AG10803 (cell line): Measurements from ENCODE around the gene DUSP7.

ENCODE experiments used
- DNase-seq: peaks from one replicate; pipeline ENCODE4 v3.0.0; 2010; ENCODE audit warnings: low read depth
- H3K4me3 ChIP-seq: 2 replicates; pipeline ENCODE4 v1.5.1; 2011; ENCODE audit warnings: mild to moderate bottlenecking, low read length, control low read depth
- TF ChIP-seq, protein P1 (sequence below): conservative IDR thresholded peaks from 2 replicates; pipeline ENCODE4 v1.5.1; 2011; ENCODE audit warnings: mild to moderate bottlenecking, low read length, control low read depth, inconsistent platforms

DUSP7 gene

DNA sequence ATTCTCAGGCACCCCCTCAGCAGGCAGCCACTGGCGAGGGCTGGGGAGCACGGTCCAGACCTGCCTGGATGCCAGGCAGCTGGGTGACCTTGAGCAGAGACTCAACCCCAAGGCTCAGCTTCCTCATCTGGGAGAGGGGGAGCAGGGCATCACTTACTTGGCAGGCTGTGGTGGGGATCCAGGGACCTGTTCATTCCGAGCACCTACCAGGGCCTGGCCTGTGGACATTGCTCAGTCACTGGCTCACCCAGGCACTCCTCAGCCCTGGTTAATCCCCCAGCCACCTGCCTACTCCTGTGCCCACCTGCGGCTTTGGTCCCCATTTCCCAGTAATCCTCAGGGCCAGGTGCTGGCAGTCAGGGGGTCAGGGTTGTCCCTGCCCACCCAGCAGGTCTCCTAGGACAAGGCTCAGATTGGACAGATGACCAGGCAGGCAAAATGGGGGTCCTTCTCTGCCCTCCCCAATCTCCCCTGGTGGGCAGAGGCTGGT lies 51.4 kb downstream of the DUSP7 start:
- no peak overlapping the region for H3K4me3 ChIP-seq
- no peak for DNase-seq
- TF ChIP-seq, protein P1, sequence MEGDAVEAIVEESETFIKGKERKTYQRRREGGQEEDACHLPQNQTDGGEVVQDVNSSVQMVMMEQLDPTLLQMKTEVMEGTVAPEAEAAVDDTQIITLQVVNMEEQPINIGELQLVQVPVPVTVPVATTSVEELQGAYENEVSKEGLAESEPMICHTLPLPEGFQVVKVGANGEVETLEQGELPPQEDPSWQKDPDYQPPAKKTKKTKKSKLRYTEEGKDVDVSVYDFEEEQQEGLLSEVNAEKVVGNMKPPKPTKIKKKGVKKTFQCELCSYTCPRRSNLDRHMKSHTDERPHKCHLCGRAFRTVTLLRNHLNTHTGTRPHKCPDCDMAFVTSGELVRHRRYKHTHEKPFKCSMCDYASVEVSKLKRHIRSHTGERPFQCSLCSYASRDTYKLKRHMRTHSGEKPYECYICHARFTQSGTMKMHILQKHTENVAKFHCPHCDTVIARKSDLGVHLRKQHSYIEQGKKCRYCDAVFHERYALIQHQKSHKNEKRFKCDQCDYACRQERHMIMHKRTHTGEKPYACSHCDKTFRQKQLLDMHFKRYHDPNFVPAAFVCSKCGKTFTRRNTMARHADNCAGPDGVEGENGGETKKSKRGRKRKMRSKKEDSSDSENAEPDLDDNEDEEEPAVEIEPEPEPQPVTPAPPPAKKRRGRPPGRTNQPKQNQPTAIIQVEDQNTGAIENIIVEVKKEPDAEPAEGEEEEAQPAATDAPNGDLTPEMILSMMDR, result no peak

DNA sequence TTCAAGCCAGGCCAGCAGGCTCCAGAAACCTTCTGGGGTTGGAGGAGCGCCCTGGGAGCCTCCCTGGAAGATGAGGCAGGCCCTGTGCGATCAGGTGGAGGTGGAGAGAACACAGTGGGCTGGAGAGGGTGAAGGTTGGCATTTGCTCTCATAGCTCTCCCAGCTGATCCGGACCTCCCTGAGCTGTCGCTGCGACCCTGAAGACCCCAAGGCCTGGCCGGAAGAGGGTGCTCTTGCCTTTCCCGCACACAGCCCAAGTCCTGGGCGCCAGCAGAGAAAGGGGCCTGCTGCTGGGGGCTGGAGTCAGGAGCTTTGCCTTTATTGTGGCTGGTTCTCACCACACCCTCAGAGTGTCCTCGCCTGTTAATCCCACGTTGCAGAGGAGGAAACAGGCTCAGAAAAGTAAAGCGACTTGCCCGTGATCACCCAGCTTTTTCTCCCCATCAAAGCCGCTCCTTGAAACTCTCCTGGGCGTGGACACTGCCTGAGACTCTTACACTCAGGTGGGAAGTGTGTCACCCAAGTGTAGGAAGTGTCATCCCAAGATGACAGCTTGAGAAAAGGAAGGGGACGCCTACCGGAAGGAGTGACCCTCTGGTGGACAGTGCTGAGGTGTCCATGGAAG lies 52.1 kb downstream of the DUSP7 start:
- TF ChIP-seq, protein P1, result peak; percentile 55
- no peak overlapping the region for H3K4me3 ChIP-seq
- peak; percentile 35 for DNase-seq

DNA sequence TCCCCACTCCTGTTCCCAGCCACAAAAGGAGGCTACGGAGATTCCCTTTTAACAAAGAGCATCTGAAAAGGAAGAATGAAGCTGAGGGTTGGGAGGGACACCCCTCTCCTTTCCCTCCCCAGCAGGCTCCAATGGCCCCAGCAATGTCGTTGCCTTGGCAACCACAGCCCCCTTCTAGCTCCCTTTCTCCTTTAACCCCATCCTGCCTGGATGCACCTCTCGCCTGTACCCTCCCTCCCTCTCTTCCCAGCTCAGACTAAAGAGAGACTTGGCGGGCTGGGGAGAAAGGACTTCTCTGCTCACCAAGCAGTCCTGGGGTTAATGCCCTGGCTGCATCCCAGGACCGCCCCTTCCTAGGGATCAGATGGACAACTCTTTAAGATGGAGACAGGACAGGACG lies 53.6 kb downstream of the DUSP7 start:
- TF ChIP-seq, protein P1, result no peak
- no peak for DNase-seq
- H3K4me3 ChIP-seq, result no peak overlapping the region

DNA sequence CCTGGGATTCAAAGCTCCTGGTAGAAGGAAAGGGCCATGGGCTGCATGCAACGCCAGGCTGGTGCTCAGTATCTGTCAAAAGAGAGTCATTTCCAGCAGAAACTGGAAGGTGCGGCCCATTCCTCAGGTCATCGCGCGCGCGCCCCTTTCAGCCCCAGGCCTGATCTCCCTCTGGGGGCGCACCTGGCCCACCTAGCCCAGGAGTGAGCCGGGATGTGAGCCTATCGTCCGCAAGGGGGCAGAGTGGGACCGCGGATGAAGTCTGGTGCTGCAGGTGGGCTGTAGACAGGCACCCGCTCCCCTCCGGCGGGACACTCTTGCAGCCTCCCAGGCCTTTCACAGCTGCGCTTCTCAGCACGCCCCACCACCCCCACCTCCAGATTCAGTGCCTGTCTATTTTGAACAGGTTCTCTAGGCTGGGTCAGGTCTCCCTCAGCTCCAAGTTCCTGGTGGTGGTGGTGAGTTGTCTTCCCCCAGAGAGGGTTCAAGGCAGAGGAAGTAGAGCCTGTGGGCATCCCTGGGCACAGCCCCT lies 54.9 kb downstream of the DUSP7 start:
- TF ChIP-seq, protein P1, result peak; percentile 87
- peak; percentile 33 for DNase-seq
- no peak overlapping the region for H3K4me3 ChIP-seq

DNA sequence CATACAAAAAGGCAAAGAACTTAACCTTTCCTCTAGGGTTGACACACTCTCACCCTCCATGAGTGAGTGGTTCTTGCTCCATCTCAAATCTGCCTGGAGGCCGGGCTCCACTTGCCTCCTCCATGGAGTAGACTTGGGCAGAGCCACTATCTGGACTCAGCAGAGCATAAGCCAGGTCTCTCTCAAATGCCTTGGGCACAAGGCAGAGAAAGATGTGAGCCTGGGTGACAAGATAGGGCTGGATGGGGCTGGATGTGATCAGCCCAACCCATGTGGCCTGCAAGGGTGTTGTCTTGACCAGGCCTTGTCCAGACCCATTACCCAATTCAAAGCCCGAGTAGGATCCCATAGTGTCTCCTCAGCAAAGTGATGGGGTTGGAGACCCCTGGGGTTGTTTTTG lies 56.5 kb downstream of the DUSP7 start:
- DNase-seq, result no peak
- TF ChIP-seq, protein P1, result no peak
- H3K4me3 ChIP-seq, result no peak overlapping the region
